Medulla oblongata (tissue), 1 donor: ENCODE results near the gene RNF10.
A peak's percentile ranks its signal among the peaks of the same experiment; 100 is the strongest.
"Not testable (repeated sequence)": the region's sequence is repeated elsewhere in the genome, so short reads cannot be mapped to it uniquely, and the experiment has no call there.

Experiments
- DNase-seq: peaks from one replicate; pipeline ENCODE4 v3.0.0-alpha.2; 2015; ENCODE audit errors: extremely low spot score

Gene RNF10

DNA sequence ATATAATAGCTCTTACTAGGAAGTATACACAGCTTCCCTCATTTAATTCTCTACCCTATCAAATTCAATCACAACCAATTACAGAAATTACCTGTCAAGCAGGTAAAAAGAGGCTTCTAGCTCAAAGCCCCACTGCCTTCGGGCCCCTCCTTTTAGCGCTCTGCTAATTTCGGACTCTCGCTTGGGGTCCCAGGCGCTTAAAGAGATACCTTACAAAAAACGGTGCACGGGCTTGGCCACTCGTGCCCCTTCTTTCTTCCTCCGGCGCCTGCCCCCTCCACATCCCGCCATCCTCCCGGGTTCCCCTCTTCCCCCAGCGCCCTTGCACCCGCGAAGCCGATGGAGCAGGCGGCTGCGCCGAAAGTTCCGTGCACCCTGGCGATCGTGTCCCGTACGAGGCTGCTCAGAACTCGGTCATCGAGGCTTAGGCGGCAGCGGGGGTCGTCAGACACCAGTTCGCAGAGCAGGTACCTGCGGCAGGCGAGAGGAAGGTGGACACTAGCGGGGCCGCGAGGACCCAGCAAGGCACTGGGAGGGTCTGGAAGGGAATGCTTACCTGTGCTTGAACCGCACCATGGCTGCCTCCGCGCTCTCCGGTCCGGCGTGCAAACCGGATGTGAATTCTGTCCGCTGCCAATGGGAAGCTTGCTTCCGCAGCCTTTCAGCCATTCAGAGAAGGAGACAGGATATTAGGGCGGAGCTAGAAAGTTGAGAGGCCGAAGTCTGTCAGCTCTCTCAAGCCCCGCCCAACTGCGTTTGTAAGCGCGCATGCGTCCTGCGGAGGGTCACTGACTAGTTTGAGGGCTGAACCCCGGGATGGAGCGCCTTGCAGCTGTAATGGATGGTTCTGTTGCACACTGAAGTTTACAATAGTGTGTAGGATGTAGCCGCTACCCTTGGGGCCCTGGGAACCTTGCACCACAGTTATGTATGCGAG is 46.9 kb downstream of the RNF10 start, which contains the start of gene POP5:
TSS of gene POP5 (minus strand) at position 616 of the 937 bp plus-strand sequence. CDS start at position 576, 40 bp downstream.
- DNase-seq, result peak; percentile 99

- DNase-seq, result no peak
Observed at GRCh38 chr12:120581998-120582397, 47.8 kb downstream of the RNF10 start.

DNA sequence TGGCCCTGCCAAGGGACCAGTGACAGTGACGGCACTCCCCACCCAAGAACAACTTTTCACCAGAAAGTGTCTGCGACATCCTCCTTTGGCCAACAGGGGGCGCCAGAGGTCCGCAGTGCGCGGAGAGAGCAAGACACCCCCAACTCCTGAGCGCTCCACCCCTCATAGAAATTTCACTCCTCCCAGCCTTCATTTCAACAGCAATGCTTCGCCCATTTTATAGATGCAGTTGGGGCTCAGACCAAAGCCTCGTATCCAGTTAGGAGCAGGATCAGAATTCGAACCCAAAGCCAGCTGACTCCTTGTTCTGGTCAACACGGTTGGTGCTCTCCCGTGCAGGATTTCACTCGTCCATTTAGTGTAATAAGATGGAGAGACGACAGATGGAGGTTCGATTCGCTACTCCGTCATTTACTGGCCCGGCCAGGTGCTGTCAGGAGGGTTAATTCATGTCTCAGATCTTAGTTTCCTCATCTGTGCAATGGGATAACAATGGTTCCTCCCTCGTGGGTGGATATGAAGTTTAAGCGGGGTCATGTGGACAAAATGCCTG is 49.4 kb downstream of the RNF10 start:
- peak; percentile 81 for DNase-seq

DNA sequence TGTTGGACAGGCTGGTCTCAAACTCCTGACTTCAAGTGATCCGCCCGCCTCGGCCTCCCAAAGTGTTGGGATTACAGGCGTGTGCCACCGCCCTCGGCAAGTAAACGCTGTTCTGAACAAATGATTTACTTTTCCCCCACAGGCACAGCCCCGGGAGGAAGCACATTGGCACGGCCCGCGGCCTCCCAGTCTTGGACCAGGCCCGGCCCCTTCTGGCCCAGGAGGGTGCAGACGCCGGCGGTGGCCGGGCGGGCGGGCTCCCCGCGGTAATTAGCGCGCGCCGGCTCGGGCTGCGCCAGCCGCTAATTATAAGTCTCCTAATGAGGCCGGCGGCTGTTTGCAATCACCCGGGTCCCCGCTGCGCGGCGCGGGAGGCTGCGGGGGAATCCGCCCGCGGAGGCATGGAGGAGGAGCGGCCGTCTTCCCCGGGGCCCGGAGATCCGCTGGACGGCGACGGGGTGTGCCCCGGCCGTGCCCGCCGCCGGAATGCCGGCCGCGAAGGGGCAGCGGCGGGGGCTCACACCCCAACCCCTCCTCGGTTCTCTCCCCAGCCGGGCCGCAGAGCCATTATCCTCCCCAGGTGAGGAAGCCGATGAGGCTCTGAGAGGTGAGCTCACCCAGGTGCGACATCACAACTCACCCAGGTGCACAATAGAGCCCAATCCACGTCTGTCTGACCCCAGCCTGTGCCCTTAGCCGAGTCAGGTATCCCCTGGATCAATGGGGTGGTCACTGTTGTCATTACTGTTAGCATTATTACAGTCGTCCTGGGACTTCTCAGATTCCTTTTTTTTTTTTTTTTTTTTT is 50.4 kb downstream of the RNF10 start:
- peak; percentile 45 for DNase-seq

GRCh38 chr12:120586206-120586605 is 52.0 kb downstream of the RNF10 start:
- DNase-seq, result no peak

DNA sequence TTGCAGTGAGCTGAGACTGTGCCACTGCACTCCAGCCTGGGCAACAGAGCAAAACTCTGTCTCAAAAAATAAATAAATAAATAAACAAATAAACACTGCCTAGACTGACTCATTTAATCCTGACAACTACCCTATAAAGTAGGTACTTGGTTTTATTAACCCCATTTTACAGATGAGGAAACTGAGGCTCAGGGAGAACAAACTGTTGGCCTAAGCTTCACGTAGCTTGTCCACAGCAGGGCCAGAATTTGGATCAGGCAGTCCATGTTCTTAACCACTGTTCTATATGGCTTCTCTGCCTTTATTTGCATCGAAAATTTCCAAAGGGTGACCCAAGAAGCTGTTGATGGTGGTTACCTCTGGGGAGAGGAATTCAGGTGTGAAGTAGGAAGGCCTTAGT is 52.7 kb downstream of the RNF10 start:
- DNase-seq, result no peak

- no peak for DNase-seq
Observed at GRCh38 chr12:120588371-120588770, 54.2 kb downstream of the RNF10 start.

DNA sequence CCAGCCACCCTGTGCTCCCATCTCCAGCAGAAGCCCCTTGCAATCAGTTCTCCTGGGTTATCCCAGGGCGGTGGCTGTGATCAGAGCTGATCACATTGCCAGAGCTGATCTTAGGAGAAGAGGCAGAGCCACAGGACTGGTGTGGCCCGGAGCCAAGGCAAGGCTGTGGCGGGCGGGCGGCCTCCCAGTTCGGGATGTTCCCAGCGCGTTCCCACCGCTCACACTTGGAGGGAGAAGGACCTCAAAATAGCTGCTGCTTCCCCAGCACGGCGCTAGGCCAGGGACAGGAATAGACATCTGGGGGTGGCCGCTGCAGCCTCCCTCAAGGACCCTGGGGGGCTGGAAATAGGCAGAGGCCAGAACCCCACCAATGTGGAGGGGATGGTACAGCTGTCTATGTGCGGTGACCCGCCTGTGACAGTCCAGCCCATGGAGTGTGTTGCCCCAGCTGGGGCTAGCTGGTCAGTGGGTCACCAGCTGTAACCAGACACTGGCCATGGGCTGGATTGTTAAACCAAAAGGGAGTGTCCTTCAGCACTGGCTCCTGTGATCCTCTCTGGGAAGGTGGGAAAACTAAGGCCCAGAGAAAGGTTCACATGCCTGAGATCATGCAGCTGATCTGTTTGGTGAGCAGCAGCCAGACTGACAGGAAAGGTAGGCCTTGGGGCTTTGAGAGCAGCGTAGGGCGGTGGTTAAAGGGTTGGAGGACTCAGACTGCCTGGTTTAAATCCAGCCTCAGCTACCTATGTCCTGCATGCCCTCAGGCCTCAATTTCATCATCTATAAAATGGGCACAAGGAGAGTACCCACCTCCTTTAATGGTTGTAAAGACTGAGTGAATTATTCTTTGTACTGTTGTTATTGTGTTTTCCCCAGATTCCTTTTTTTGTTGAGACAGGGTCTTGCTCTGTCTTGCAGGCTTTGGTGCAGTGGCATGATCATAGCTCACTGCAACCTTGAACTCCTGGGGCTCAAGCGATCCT is 55.1 kb downstream of the RNF10 start:
- DNase-seq, result no peak

DNA sequence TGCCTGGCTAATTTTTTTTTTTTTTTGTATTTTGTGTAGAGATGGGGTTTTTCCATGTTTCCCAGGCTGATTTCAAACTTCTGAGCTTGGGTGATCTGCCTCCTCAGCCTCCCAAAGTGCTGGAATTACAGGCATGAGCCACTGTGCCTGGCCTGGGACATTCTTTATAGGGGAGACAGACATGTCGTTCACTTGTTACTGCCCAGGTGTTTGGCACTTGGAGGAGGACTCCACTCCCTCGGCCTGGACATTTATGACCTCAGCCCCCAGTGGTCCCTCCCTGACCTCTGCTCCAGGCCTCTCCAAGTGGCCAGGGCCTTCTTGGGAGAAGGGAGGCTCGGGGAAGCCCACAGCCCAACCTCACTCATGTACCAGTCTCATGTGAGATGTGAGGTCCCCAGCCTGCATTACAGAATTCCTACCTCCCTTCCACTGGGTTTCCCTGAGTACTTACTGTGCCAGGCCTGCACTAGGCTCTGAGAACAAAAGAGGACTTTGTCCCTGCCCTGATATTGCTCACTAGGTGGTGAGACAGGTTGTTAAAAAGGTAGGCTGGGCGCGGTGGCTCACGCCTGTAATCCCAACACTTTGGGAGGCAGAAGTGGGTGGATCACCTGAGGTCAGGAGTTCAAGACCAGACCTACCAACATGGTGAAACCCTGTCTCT is 56.7 kb downstream of the RNF10 start:
- no peak for DNase-seq

- DNase-seq, result no peak
Observed at GRCh38 chr12:120592121-120593049, 58.2 kb downstream of the RNF10 start.

DNA sequence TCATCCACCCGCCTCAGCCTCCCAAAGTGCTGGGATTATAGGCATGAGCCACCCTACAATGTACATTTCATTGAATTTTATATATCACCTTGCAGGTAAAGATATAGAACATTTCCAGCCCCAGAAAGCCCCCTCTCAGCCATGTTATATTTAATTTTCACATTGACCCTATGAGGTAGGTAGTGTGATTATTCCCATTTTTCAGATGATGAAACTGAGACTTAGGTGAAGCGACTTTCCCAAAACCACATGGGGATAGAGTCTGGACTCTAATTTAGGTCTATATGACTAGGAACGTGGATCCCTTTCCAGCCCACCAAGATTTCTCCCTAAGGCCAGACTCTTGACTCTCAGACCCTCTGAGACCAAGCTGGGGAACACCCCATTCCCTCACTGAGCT is 62.7 kb downstream of the RNF10 start:
- DNase-seq, result no peak

DNA sequence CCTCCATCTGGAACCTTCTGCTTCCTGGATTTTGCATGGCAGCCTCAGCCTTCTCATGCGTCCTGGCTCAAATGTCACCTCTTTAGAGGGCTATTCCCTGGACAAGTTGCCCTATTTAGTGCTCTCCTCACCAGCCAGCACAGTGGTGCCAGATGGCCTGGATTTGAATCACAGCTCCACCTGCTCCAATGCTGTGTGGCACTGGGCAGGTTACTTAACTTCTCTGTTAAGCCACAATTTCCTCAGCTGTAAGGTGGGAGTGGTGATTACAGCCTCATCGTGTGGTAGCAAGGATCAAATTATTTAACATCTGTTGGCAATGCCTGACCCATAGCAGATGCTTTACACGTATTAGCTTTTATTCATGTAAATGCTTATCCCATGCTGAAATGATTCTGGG is 63.7 kb downstream of the RNF10 start:
- DNase-seq, result no peak

- no peak for DNase-seq
Observed at GRCh38 chr12:120598674-120599463, 64.7 kb downstream of the RNF10 start.

DNA sequence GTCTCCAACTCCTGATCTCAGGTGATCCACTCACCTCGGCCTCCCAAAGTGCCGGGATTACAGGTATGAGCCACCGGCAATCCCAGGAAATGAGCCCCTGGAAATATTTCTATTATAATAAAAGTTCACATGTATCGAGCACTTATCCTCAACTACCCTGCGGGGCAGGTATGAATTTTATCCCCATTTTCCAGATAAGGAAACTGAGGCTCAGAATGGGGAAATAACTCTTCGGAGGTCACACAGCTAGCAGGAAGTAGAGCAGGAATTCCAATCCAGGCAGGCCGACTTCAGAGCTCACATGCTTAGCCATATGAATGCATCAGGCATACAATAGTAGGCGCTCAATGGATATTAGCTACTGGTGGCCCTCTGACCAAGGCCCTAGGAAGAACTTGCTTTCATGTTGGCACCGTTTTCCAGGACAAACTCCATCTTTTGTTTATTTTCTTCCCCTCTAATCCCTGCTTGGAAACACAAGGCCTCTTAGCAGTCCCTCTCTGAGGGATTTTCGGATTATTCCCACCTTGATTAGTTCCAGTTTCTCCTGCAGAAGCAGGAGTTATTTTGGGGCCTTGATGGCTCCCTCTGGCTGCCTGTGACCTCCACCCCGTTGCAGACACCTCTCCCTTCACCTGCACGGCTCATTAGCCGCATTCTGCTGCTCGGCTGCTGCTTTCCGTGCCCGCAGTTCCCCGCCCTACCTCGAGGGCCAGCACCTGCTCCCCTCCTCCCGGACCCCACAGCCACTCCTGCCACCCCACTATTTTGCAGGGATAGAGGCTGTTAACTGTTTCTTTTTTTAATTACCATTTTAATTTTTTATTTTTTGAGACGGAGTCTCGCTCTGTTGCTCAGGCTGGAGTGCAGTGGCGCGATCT is 65.8 kb downstream of the RNF10 start:
- no peak for DNase-seq

- not testable (repeated sequence) for DNase-seq
Observed at GRCh38 chr12:120602416-120602815, 68.3 kb downstream of the RNF10 start.

DNA sequence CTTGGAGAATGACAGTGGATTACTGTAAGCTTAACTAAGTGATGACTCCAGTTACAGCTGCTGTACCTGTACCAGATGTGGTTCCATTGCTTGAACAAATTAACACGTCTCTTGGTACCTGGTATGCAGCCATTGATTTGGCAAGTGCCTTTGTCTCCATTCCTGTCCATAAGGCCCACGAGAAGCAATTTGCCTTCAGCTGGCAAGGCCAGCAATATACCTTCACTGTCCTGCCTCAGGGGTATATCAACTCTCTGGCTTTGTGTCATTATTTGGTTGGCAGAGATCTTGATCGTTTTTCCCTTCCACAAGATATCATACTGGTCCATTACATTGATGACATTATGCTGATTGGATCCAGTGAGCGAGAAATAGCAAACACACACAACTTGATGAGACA is 76.4 kb downstream of the RNF10 start:
- no peak for DNase-seq

DNA sequence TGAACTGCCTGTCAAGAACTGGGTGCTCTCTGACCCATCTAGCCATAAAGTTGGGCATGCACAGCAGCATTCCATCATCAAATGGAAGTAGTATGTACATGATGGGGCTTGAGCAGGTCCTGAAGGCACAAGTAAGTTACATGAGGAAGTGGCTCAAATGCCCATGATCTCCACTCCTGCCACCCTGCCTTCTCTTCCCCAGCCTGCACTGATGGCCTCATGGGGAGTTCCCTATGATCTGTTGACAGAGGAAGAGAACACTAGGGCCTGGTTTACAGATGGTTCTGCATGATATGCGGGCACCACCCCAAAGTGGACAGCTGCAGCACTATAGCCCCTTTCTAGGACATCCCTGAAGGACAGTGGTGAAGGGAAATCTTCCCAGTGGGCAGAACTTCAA is 77.4 kb downstream of the RNF10 start:
- not testable (repeated sequence) for DNase-seq

DNA sequence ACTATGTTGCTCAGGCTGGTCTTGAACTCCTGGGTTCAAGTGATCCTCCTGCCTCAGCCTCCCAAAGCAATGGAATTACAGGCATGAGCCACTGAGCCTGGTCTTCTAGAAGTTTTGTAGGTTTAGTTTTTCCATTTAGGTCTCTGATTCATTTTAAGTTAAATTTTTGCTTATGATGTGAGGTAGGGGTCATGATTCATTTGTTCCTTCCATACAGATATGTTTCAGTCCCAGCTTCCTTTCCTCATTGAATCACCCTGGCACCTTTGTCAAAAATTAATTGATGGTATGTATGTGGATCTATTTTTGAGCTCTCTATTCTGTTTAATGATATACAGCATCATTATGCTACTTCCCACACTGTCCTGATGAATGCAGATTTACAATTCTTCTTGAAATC is 80.7 kb downstream of the RNF10 start:
- no peak for DNase-seq
